NCI-H345 treated with DMSO at 0.1 percent for 48 hours (cell line): Measurements from ENCODE around the gene FAU.
"Not testable (repeated sequence)": the region's sequence is repeated elsewhere in the genome, so short reads cannot be mapped to it uniquely, and the experiment has no call there.

ENCODE experiments used
- DNase-seq: peaks from one replicate; lab custom pipeline; 2025; ENCODE audit not compliant: unreplicated experiment; lab: John Stamatoyannopoulos, UW

FAU gene

DNA sequence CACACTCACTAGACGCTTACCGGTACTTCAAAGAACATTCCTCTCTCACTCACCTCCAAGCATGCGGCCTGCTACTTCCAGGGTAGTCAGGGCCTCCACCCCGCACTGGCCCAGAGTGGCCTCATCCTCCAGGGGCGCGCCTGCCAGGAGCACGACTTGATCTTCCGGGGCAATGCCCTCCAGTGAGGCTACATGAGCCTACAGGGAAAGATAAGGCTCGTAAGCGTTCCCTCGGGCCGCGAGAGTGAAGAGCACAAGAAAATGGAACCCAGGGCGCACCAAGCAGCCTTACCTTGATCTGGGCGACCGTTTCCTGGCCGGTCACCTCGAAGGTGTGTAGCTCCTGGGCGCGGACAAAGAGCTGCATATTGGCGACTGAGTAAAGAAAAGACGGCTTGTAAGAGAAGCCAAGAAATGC lies 478 bp downstream of the FAU start:
- DNase-seq: no peak

DNA sequence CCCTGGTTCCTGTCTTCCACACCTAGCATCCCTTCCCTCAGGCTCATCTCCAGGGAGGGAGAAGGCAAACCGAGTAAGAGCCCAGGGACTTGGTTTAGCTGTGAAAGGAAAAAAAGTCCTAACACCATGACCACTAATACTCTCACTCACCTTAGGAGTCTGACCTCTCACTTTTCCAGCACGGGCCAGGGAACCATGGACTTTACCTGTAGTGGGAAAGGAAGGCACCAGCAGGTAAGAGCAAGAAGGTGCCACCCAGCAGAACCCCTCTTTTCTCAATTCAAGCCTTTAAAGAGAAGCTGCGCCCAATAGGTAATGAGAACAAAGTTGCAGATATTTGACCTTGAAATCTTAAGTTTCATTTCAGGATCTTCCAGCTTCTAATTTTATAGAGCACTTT lies 1.1 kb downstream of the FAU start:
- DNase-seq: no peak

- DNase-seq: no peak
Observed at GRCh38 chr11:65119670-65119995, 2.3 kb downstream of the FAU start.

GRCh38 chr11:65118891-65119669 lies 2.9 kb downstream of the FAU start:
- DNase-seq: not testable (repeated sequence)

- DNase-seq: no peak
Observed at GRCh38 chr11:65118097-65118837, 3.7 kb downstream of the FAU start.

DNA sequence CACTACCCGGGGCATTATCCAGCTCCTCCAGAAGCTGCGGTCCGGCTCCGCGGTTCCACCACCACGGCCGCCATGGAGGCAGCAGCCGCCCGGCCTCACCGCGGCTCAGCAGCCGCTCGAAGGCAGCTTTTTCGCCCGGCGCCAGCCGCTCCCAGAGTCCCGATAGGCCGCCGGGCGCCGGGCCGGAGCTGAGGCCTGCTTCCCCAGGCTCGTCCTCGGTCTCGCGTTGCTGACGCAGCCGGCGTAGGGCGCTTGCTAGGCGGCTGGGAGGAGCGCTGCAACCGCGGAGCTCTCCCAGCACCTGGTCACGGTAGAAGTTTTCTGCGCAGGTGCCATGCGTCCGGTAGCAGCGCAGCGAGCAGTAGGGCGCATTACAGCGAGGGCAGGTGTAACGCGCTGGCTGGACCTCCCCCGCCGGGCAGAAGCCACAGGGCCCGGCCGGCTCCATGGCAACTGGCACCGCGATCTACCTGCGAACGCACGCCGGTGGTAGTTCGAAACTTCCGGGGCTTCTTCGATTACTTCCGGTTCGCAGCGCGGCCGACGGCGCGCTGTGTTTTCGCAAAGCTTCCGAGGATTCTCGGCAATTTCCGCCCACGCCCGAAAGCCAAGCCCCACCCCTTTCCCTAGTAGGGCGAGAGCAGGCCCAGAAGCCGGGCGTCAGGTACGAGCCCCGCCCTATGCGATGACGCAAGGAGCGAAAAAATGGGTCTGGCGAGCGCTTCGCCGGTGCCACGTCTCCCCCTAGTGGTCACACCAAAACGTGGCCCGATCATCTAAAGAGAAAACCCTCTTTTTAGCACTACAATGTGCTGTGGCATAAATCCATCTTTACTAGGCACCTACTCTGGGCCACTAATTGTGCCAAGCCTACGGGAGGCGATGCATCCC lies 4.5 kb downstream of the FAU start, which contains the start of gene ZNHIT2:
ZNHIT2 (minus strand) TSS at position 496 of the 891 bp plus-strand sequence; CDS start at position 448, 48 bp downstream.
- peak; percentile 97 for DNase-seq

DNA sequence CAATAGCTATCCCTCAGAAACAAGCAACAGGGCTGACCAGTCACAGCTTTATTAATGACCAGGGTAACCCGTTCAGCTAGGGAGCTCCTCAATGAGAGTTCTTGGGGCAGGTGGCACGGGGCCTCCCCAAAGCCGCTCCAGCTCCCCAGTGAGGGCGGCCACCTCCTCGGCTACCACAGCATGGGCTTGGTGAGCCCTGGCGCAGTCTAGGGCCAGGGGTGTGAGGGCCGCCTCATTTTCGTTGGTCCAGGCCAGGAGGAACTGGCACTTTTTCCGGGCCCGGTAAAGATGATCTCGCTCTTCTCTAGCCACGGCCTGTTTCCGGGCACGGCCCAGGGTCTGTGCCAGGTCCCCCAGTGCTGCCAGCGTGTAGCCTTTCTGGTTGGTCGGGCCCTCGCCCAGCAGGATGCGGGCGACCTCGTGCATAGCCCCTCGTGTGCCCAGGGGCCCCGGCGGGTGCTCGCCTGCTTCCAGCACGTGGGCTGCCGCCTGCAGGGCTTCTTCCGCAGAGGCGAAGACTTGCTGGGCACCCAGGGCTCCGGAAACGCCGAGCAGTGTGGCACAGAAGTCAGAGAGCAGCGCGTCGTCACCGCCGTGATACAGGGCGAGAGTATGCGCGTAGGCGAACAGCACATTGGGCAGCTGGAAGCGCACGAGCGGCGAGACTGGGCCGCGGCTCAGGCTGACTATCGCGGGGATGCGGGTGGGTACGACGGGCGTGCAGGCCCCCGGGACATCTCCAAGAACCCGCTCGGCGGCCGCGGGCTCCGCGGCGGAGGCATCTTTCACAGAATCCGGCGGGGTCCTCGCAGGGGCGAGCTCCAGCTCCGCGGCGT lies 5.3 kb downstream of the FAU start:
- DNase-seq: no peak

GRCh38 chr11:65115361-65116082 lies 6.4 kb downstream of the FAU start:
- DNase-seq: no peak

DNA sequence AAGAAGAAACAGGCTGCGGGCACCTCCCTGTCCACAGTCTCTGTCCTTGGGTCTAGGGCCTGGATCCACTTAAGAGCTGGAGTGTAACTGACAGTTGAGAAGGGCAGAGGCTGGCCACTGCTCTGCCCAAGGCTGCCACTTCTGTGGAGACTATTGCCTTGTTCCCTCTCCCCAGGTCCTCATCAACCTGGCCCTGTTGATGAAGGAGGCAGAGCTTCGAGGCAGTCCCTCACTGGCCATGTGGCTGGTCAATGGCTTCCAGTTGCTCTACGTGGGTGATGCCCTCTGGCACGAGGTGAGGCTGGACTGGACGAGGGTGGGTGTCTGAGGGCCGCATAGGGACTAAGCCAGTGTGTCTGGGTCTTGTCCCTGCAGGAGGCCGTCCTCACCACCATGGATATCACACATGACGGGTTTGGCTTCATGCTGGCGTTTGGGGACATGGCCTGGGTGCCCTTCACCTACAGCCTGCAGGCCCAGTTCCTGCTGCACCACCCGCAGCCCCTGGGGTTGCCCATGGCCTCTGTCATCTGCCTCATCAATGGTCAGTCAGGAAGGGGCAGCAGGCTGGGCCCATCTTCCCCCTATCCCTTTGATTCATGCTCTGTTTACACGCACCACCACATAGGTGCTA lies 7.3 kb downstream of the FAU start:
- no peak for DNase-seq

GRCh38 chr11:65113839-65114238 lies 8.1 kb downstream of the FAU start:
- DNase-seq: no peak

DNA sequence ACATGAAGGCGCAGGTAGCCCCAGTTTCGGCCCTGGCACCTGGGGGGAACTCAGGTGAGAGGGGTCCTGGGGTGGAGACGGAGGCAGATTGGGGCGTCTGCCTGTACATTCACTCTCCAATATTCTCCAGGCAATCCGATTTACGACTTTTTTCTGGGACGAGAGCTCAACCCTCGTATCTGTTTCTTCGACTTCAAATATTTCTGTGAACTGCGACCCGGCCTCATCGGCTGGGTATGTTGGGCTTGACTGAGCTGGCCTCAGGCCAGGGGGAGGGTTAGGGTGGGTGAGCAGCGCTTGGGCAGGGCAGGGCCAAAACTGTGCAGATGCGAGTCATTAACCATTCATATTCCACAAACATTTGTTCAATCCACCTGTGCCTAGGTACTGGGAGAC lies 8.6 kb downstream of the FAU start:
- DNase-seq: no peak

DNA sequence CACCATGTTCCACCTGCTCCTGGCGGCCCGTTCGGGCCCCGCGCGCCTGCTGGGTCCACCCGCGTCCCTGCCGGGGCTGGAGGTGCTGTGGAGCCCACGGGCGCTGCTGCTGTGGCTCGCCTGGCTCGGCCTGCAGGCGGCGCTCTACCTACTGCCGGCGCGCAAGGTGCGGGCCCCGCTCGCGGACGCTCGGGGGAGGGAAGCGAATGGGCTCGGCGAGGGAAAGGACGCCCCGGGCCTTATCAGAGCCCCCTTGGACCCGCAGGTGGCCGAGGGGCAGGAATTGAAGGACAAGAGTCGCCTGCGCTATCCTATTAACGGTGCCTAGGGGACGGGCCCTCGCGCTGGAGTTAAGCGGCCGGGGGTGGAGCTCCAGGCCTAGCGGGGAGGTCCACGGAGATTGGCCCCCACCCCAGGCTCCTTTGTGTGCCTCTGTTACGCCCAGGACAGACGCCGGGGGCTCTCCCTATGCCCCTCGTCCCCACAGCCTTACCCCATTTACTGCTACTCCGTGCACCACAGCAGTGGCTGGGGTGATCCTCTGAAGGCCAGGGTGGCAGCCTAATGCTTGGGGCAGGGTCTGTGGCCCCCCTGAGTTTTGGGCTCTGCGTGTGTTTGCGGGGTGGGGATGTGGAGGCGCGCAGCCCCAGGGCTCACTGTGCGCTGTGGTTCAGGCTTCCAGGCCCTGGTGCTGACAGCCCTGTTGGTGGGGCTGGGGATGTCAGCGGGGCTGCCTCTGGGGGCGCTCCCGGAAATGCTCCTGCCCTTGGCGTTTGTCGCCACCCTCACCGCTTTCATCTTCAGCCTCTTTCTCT lies 9.2 kb downstream of the FAU start:
- DNase-seq: peak; percentile 5

DNA sequence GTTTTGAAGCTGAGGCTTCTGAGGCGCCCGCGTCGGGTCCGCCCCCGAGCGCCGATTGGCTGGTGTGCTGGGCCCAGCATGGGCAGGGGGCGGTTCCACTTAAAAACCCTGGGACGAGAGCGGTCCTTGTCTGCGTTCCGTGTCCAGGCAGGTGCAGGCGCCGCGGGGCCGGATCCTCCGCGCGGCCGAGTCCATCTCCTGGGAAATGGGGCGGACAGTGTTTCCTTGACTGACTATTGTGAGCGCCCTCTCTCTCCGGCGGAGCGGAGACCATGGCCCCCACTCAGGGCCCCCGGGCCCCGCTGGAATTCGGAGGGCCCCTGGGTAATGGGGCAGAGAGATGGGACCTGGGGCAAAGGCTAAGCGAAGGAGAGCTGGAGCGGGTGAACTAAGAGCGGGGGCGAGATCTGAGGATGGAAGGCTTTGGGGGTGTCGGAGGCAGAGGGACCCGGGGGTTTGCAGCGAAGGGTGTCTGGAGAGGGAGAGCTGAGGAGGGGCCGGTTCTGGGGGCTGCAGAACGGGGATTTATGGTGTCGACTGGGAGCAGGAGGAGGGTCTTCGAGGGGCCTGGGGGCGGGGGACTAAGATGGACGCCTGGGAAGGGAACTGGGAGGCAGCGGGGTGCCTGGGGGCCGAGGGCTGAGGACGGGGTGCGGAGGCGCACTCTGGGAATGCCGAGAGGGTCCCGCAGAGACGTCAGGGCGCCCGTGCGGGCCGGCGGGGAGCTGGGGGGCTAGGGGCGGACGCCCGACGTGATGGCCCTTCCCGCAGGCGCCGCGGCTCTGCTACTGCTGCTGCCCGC lies 10.0 kb downstream of the FAU start, which contains the start of gene TM7SF2:
TM7SF2 (plus strand) TSS at position 129 of the 802 bp plus-strand sequence; CDS start at position 273, 144 bp downstream.
- DNase-seq: peak; percentile 92

DNA sequence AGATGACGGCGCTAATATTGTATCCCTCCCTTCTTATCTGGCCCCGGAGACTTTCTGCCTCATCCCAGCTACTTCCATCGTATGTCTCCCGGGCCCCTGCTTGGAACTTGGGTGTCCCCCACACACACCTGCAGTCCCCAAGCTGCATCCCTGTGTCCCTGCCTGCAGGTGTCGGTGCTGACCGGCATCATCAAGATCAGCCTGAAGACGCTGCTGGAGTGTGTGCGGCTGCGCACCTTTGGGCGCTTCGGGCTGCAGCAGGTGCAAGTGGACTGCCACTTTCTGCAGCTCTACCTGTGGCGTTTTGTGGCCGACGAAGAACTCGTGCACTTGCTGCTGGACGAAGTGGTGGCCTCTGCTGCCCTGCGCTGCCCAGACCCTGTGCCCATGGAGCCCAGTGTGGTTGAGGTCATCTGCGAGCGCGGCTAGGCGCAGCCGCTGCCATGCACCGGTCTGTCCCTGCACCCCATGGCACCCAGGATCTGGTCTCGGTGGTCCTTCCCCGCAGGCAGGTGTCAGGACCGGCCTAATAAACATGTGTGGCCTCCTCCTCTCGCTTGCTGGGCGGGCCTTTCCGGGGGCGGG lies 10.7 kb downstream of the FAU start:
- no peak for DNase-seq

- peak; percentile 55 for DNase-seq
Observed at GRCh38 chr11:65110354-65110861, 11.5 kb downstream of the FAU start.

DNA sequence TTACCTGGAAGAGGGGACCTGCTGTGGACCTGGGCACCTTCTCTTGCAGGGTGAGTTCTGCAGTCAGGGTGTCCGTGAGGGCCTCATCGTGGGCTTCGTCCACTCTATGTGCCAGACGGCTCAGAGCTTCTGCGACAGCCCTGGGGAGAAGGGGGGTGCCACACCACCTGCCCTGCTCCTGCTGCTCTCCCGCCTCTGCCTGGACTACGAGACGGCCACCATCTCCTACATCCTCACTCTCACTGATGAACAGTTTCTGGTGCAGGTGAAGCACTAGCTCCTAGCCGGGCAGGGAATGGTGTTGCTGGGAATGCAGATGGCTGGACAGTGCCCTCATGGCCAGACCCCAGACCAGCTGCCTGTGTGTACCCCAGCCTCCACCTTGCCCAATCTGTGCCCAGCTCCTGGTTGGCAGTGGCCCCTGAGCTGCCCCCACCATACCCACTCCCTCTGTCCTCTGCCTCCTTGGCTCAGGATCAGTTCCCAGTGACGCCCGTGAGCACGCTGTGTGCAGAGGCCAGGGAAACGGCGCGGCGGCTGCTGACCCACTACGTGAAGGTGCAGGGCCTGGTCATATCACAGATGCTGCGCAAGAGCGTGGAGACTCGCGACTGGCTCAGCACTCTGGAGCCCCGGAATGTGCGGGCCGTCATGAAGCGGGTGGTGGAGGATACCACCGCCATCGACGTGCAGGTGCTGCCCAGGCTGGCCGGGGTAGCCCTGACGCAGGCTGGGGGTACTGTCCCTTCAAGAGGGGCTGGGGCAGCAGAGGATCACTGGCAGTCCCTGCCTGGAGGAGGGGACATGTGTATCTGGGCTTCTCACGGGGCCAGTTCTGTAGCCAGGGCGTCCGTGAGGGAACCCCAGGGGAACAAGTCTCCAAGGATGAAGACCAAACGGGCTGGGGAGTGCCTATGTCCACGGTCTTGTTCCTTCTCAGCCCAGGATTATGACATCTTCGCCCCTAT lies 12.4 kb downstream of the FAU start:
- no peak for DNase-seq
